ENCODE data around the gene GID4. TPM values are rescaled to one million over a fixed set of nuclear protein-coding genes. Genes with fewer than 3 reads are reported as not detected.

The GID4 gene
- total and polyA plus RNA-seq, 2 of the 4 experiments (the other 2 are of a cell fraction) = 3.9 to 5.6 TPM

DNA sequence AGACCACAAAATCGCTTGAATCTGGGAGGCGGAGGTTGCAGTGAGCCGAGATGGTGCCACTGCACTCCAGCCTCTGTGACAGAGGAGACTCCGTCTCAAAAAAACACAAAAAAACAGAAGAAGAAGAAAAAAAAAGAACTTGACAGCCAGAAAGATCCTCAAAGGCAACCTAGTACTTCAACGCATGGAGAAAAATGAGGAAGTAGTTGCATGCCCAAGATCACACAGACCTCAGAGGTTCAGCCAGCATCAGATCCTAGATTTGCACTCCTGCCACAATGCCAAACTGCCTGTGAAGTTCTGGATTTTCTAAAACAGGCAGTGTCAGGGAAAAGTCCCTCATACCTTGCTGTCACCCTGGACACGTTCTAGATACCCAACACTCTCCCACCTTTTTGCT is 1.7 kb upstream of the GID4 start:
- ChIA-PET CTCF (no interaction called here), POLR2A (ENCODE audit: unreplicated experiment) (no interaction called here)
- TF ChIP-seq POLR2A (IDR thresholded peaks at IDR 0.05; ENCODE audit: low read depth, low read length) (no peak), MAFK (IDR thresholded peaks at IDR 0.05; ENCODE audit: low read depth, low read length) (no peak), CHD1 (IDR thresholded peaks at IDR 0.05; ENCODE audit: low read depth, low read length) (no peak), FOS (IDR thresholded peaks at IDR 0.05; ENCODE audit: low read depth, low read length) (no peak)
- TF ChIP-seq, protein P1, sequence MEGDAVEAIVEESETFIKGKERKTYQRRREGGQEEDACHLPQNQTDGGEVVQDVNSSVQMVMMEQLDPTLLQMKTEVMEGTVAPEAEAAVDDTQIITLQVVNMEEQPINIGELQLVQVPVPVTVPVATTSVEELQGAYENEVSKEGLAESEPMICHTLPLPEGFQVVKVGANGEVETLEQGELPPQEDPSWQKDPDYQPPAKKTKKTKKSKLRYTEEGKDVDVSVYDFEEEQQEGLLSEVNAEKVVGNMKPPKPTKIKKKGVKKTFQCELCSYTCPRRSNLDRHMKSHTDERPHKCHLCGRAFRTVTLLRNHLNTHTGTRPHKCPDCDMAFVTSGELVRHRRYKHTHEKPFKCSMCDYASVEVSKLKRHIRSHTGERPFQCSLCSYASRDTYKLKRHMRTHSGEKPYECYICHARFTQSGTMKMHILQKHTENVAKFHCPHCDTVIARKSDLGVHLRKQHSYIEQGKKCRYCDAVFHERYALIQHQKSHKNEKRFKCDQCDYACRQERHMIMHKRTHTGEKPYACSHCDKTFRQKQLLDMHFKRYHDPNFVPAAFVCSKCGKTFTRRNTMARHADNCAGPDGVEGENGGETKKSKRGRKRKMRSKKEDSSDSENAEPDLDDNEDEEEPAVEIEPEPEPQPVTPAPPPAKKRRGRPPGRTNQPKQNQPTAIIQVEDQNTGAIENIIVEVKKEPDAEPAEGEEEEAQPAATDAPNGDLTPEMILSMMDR (conservative IDR thresholded peaks at IDR 0.05; ENCODE audit: low read depth, low read length) = no peak
- DNase-seq (no peak), ATAC-seq (ENCODE audit: low read depth) (no peak)
- dilution Hi-C loops (cut with HindIII; ENCODE audit: low sequenced_read_pairs, unreplicated experiment) (no loop called here), intact Hi-C loops (cut with micrococcal nuclease) (loop anchor here (10.0 kb wide), 1 partner anchor 683 kb away; no protein-coding TSS in a partner anchor), in situ Hi-C loops (cut with MboI; ENCODE audit: low sequenced_read_pairs) (loop anchor here (10.0 kb wide), 1 partner anchor 353 kb away; the partner anchor contains the start of gene RAI1)
- Histone ChIP-seq H3K79me1 (ENCODE audit: low read depth in 1 of 2, low read length in 2 of 2) (peaks cover 31 to 67% of the 10 kb centered on the region in 2 experiments), H3K4ac (ENCODE audit: low read depth, low read length) (no peak overlapping the region), H3K23ac (ENCODE audit: low read depth, low read length) (0 out of 2 replicates have a peak overlapping the region, but pooled peaks have one; percentile 10), H3K36me3 (ENCODE audit: control insufficient read depth, insufficient read depth, low read length) (no peaks in the 10 kb centered on the region), H4K91ac (ENCODE audit: insufficient read depth, low read depth, low read length) (no peak overlapping the region), H2BK5ac (ENCODE audit: low read depth, low read length, poor library complexity, severe bottlenecking) (no peak overlapping the region), H3K27me3 (ENCODE audit: control insufficient read depth, insufficient read depth, low read length) (no peaks in the 10 kb centered on the region), H3K9ac (ENCODE audit: low read depth, low read length) (no peak overlapping the region), H2AK9ac (replicated peaks; ENCODE audit: low read depth, low read length, poor library complexity) (peak overlapping the region; percentile 25), H3K4me1 (ENCODE audit: control insufficient read depth, insufficient read depth, low read length) (peaks cover 14% of the 10 kb centered on the region), H2AK5ac (ENCODE audit: low read depth, low read length) (no peak overlapping the region), H3K18ac (ENCODE audit: low read depth, low read length) (no peak overlapping the region), H4K20me1 (ENCODE audit: insufficient read depth, low read length) (peaks cover 5% of the 10 kb centered on the region; the same call in 1 of the 2 replicates), H4K8ac (ENCODE audit: low read depth in 2 of 2, low read length in 2 of 2) (no peak overlapping the region), H2BK20ac (ENCODE audit: low read depth, low read length) (no peak overlapping the region), H3K4me2 (ENCODE audit: low read depth, low read length) (no peak overlapping the region), H3K56ac (ENCODE audit: extremely low read depth, insufficient read depth, low read length) (no peak overlapping the region), H3K9me1 (ENCODE audit: insufficient read depth, low read length) (peaks cover 7% of the 10 kb centered on the region), H3K14ac (replicated peaks; ENCODE audit: low read depth, low read length) (no peak overlapping the region), H3K27ac (ENCODE audit: insufficient read depth, low read length) (no peak overlapping the region), H2BK120ac (ENCODE audit: low read depth, low read length) (no peak overlapping the region), H2BK15ac (ENCODE audit: low read depth, low read length) (no peak overlapping the region), H4K5ac (ENCODE audit: low read depth, low read length) (no peak overlapping the region), H3K9me3 (ENCODE audit: control insufficient read depth, insufficient read depth, low read length) (no peaks in the 10 kb centered on the region), H3K4me3 (ENCODE audit: insufficient read depth, low read depth, low read length) (no peak overlapping the region), H2AFZ (replicated peaks; ENCODE audit: low read length, poor library complexity) (no peak overlapping the region)
- 74% methylated on average over 3 of the region's 6 CpGs; no CpG with 5 or more reads in 1 of the 2 experiments for WGBS, 2 experiments (ENCODE audit: extremely low coverage in 2 of 2, insufficient read length in 1 of 2)
- BruUV-seq (replicated peaks) = no TSS peak

Measured in IMR-90 (cell line).